ENCODE measurements around the gene ATRNL1.
"Not testable (repeated sequence)": the region's sequence is repeated elsewhere in the genome, so short reads cannot be mapped to it uniquely, and the experiment has no call there.

Gene ATRNL1

GRCh38 chr10:115745943-115746342 lies 652.8 kb downstream of the ATRNL1 start:
- no peak for DNase-seq (ENCODE audit: low read depth in 2 of 2, low spot score in 1 of 2)

- no peak for DNase-seq (ENCODE audit: low read depth in 2 of 2, low spot score in 1 of 2)
Measured at GRCh38 chr10:115747811-115748210, 654.6 kb downstream of the ATRNL1 start.

GRCh38 chr10:115758488-115758887 lies 665.3 kb downstream of the ATRNL1 start:
- DNase-seq (ENCODE audit: low read depth in 2 of 2, low spot score in 1 of 2), result not testable (repeated sequence)

GRCh38 chr10:115760131-115760530 lies 667.0 kb downstream of the ATRNL1 start:
- no peak for DNase-seq (ENCODE audit: low read depth in 2 of 2, low spot score in 1 of 2)

GRCh38 chr10:115761166-115761565 lies 668.0 kb downstream of the ATRNL1 start:
- no peak for DNase-seq (ENCODE audit: low read depth in 2 of 2, low spot score in 1 of 2)

GRCh38 chr10:115762029-115762428 lies 668.9 kb downstream of the ATRNL1 start:
- no peak for DNase-seq (ENCODE audit: low read depth in 2 of 2, low spot score in 1 of 2)

- DNase-seq (ENCODE audit: low read depth in 2 of 2, low spot score in 1 of 2), result no peak
Measured at GRCh38 chr10:115771755-115772154, 678.6 kb downstream of the ATRNL1 start.

GRCh38 chr10:115772606-115773005 lies 679.4 kb downstream of the ATRNL1 start:
- no peak for DNase-seq (ENCODE audit: low read depth in 2 of 2, low spot score in 1 of 2)

- no peak for DNase-seq (ENCODE audit: low read depth in 2 of 2, low spot score in 1 of 2)
Measured at GRCh38 chr10:115773832-115774231, 680.7 kb downstream of the ATRNL1 start.

- no peak for DNase-seq (ENCODE audit: low read depth in 2 of 2, low spot score in 1 of 2)
Measured at GRCh38 chr10:115774721-115775120, 681.6 kb downstream of the ATRNL1 start.

GRCh38 chr10:115777646-115778045 lies 684.5 kb downstream of the ATRNL1 start:
- no peak for DNase-seq (ENCODE audit: low read depth in 2 of 2, low spot score in 1 of 2)

- DNase-seq (ENCODE audit: low read depth in 2 of 2, low spot score in 1 of 2), result no peak
Measured at GRCh38 chr10:115790220-115790619, 697.1 kb downstream of the ATRNL1 start.

GRCh38 chr10:115795964-115796363 lies 702.8 kb downstream of the ATRNL1 start:
- no peak for DNase-seq (ENCODE audit: low read depth in 2 of 2, low spot score in 1 of 2)

GRCh38 chr10:115801457-115801856 lies 708.3 kb downstream of the ATRNL1 start:
- no peak for DNase-seq (ENCODE audit: low read depth in 2 of 2, low spot score in 1 of 2)

GRCh38 chr10:115801992-115802391 lies 708.8 kb downstream of the ATRNL1 start:
- DNase-seq (ENCODE audit: low read depth in 2 of 2, low spot score in 1 of 2), result no peak

GRCh38 chr10:115802911-115803310 lies 709.7 kb downstream of the ATRNL1 start:
- DNase-seq (ENCODE audit: low read depth in 2 of 2, low spot score in 1 of 2), result no peak

- no peak for DNase-seq (ENCODE audit: low read depth in 2 of 2, low spot score in 1 of 2)
Measured at GRCh38 chr10:115814542-115814941, 721.4 kb downstream of the ATRNL1 start.

- DNase-seq (ENCODE audit: low read depth in 2 of 2, low spot score in 1 of 2), result no peak
Measured at GRCh38 chr10:115818012-115818411, 724.8 kb downstream of the ATRNL1 start.

GRCh38 chr10:115826396-115826795 lies 733.2 kb downstream of the ATRNL1 start:
- no peak for DNase-seq (ENCODE audit: low read depth in 2 of 2, low spot score in 1 of 2)

- no peak for DNase-seq (ENCODE audit: low read depth in 2 of 2, low spot score in 1 of 2)
Measured at GRCh38 chr10:115827231-115828009, 734.3 kb downstream of the ATRNL1 start.

GRCh38 chr10:115828182-115828581 lies 735.0 kb downstream of the ATRNL1 start:
- not testable (repeated sequence) for DNase-seq (ENCODE audit: low read depth in 2 of 2, low spot score in 1 of 2)

GRCh38 chr10:115829521-115830205 lies 736.5 kb downstream of the ATRNL1 start:
- no peak for DNase-seq (ENCODE audit: low read depth in 2 of 2, low spot score in 1 of 2)
